Muscle layer of duodenum (tissue), 2 donors: Measurements from ENCODE around the gene MRTFB.

ENCODE experiments used
- H3K27ac ChIP-seq: one replicate; pipeline ENCODE4 v1.7.0; 2013; ENCODE audit warnings: mild to moderate bottlenecking, low read length
- H3K27me3 ChIP-seq: one replicate; pipeline ENCODE4 v1.7.0; 2013; ENCODE audit warnings: low read depth, mild to moderate bottlenecking, control low read depth, low read length
- H3K36me3 ChIP-seq, 2 donors: one replicate each; pipeline ENCODE4 v1.7.0; 2013; ENCODE audit warnings: low read length in 2 of 2, control low read depth in 1 of 2, mild to moderate bottlenecking in 1 of 2; ENCODE audit not compliant: insufficient read depth in 2 of 2, control insufficient read depth in 1 of 2
- H3K4me1 ChIP-seq, 2 donors: one replicate each; pipeline ENCODE4 v1.7.0; 2013; ENCODE audit warnings: low read length in 2 of 2, mild to moderate bottlenecking in 2 of 2, control low read depth in 1 of 2, moderate library complexity in 1 of 2; ENCODE audit not compliant: insufficient read depth in 2 of 2, control insufficient read depth in 1 of 2
- H3K4me3 ChIP-seq, 2 donors: one replicate each; pipeline ENCODE4 v1.7.0; 2013; ENCODE audit warnings: low read length in 2 of 2, low read depth in 1 of 2, mild to moderate bottlenecking in 1 of 2
- H3K9me3 ChIP-seq, 2 donors: one replicate each; pipeline ENCODE4 v1.7.0; 2013; ENCODE audit warnings: low read length in 2 of 2, control low read depth in 1 of 2, mild to moderate bottlenecking in 1 of 2; ENCODE audit not compliant: control insufficient read depth in 1 of 2
- donor health status: healthy.

MRTFB gene

GRCh38 chr16:14284371-14284770, 213.3 kb downstream of the MRTFB start:
- H3K4me1 ChIP-seq = peaks cover 0 to 11% of the 10 kb centered on the region in 2 donors
- H3K27me3 ChIP-seq = no peaks in the 10 kb centered on the region
- H3K27ac ChIP-seq = no peak overlapping the region
- peaks cover 0 to 4% of the 10 kb centered on the region in 2 donors for H3K9me3 ChIP-seq
- no peaks in the 10 kb centered on the region for H3K36me3 ChIP-seq
- H3K4me3 ChIP-seq = no peak overlapping the region

- no peaks in the 10 kb centered on the region for H3K36me3 ChIP-seq
- peaks cover 0 to 11% of the 10 kb centered on the region in 2 donors for H3K4me1 ChIP-seq
- no peaks in the 10 kb centered on the region for H3K27me3 ChIP-seq
- peak overlapping the region; percentile 63 for H3K27ac ChIP-seq
- H3K4me3 ChIP-seq = peak overlapping the region; percentile 82 to 92
- peaks cover 0 to 10% of the 10 kb centered on the region in 2 donors for H3K9me3 ChIP-seq
These were observed 213.9 kb downstream of the MRTFB start for GRCh38 chr16:14284930-14285512.

- Histone ChIP-seq H3K36me3 (no peaks in the 10 kb centered on the region), H3K9me3 (peaks cover 0 to 10% of the 10 kb centered on the region in 2 donors), H3K27ac (peak overlapping the region; percentile 63), H3K4me3 (peak overlapping the region; percentile 82 to 92), H3K4me1 (peaks cover 0 to 11% of the 10 kb centered on the region in 2 donors), H3K27me3 (no peaks in the 10 kb centered on the region)
These were observed 214.6 kb downstream of the MRTFB start for GRCh38 chr16:14285513-14286367.

- H3K36me3 ChIP-seq = no peaks in the 10 kb centered on the region
- H3K4me3 ChIP-seq = peak overlapping the region; percentile 82 to 92
- peaks cover 0 to 15% of the 10 kb centered on the region in 2 donors for H3K4me1 ChIP-seq
- no peak overlapping the region for H3K27ac ChIP-seq
- peaks cover 0 to 10% of the 10 kb centered on the region in 2 donors for H3K9me3 ChIP-seq
- no peaks in the 10 kb centered on the region for H3K27me3 ChIP-seq
These were observed 215.5 kb downstream of the MRTFB start for GRCh38 chr16:14286368-14287230.

- no peaks in the 10 kb centered on the region for H3K27me3 ChIP-seq
- H3K36me3 ChIP-seq = no peaks in the 10 kb centered on the region
- H3K4me3 ChIP-seq = no peak overlapping the region
- H3K27ac ChIP-seq = no peak overlapping the region
- peaks cover 0 to 10% of the 10 kb centered on the region in 2 donors for H3K9me3 ChIP-seq
- H3K4me1 ChIP-seq = peaks cover 0 to 18% of the 10 kb centered on the region in 2 donors
These were observed 218.7 kb downstream of the MRTFB start for GRCh38 chr16:14289692-14290340.

GRCh38 chr16:14291286-14291685, 220.2 kb downstream of the MRTFB start:
- Histone ChIP-seq H3K4me3 (no peak overlapping the region), H3K27ac (no peak overlapping the region), H3K9me3 (peaks cover 0 to 10% of the 10 kb centered on the region in 2 donors)

GRCh38 chr16:14292051-14292825, 221.1 kb downstream of the MRTFB start:
- H3K4me1 ChIP-seq = peaks cover 0 to 10% of the 10 kb centered on the region in 2 donors
- no peaks in the 10 kb centered on the region for H3K27me3 ChIP-seq
- H3K27ac ChIP-seq = no peak overlapping the region

More at GRCh38 chr16:14291286-14291685, 220.2 kb downstream of the MRTFB start:
- H3K36me3 ChIP-seq = no peaks in the 10 kb centered on the region
- H3K27me3 ChIP-seq = no peaks in the 10 kb centered on the region
- peaks cover 0 to 15% of the 10 kb centered on the region in 2 donors for H3K4me1 ChIP-seq

GRCh38 chr16:14296663-14297062, 225.5 kb downstream of the MRTFB start:
- Histone ChIP-seq H3K27ac (no peak overlapping the region), H3K9me3 (no peaks in the 10 kb centered on the region), H3K27me3 (no peaks in the 10 kb centered on the region), H3K4me3 (no peak overlapping the region), H3K36me3 (no peaks in the 10 kb centered on the region), H3K4me1 (peaks cover 4 to 6% of the 10 kb centered on the region in 2 donors)

More at GRCh38 chr16:14292051-14292825, 221.1 kb downstream of the MRTFB start:
- peaks cover 0 to 10% of the 10 kb centered on the region in 2 donors for H3K9me3 ChIP-seq
- H3K36me3 ChIP-seq = no peaks in the 10 kb centered on the region
- H3K4me3 ChIP-seq = no peak overlapping the region

- Histone ChIP-seq H3K4me3 (no peak overlapping the region), H3K27me3 (no peaks in the 10 kb centered on the region), H3K9me3 (no peaks in the 10 kb centered on the region), H3K36me3 (no peaks in the 10 kb centered on the region), H3K27ac (no peak overlapping the region), H3K4me1 (peaks cover 4 to 7% of the 10 kb centered on the region in 2 donors)
These were observed 227.4 kb downstream of the MRTFB start for GRCh38 chr16:14298374-14299122.
